OCI-LY1 (cell line): ENCODE data around the gene TMEM9.

ENCODE experiments used
- H2AFZ ChIP-seq: fragments of 200-600 bp; sonication (generic), shearing (Covaris generic); 2 replicates; pipeline ENCODE4 v1.6.0; 2014; ENCODE audit warnings: antibody characterized with exemption, mild to moderate bottlenecking, low read length
- H3F3A ChIP-seq: fragments of 200-600 bp; sonication (generic), shearing (Covaris generic); 2 replicates; pipeline ENCODE4 v1.6.0; 2014; ENCODE audit warnings: mild to moderate bottlenecking, antibody characterized with exemption, low read length, moderate library complexity; ENCODE audit not compliant: insufficient read depth
- H3K27ac ChIP-seq: fragments of 200-600 bp; sonication (generic); 2 replicates; pipeline ENCODE4 v1.5.1; 2014; ENCODE audit warnings: low read length, mixed run types, mild to moderate bottlenecking, low read depth; ENCODE audit not compliant: poor library complexity, severe bottlenecking
- H3K27me3 ChIP-seq: fragments of 200-600 bp; sonication (generic); 2 replicates; pipeline ENCODE4 v1.6.0; 2014; ENCODE audit warnings: antibody characterized with exemption, mild to moderate bottlenecking, low read length, moderate library complexity; ENCODE audit not compliant: insufficient read depth
- H3K36me3 ChIP-seq: fragments of 200-600 bp; sonication (generic); 2 replicates; pipeline ENCODE4 v1.6.1; 2014; ENCODE audit warnings: mild to moderate bottlenecking, antibody characterized with exemption, low read length, moderate library complexity, mixed read lengths; ENCODE audit not compliant: insufficient read depth
- H3K4me1 ChIP-seq: fragments of 200-600 bp; sonication (generic); 2 replicates; pipeline ENCODE4 v1.5.1; 2014; ENCODE audit warnings: mild to moderate bottlenecking, low read length, moderate library complexity; ENCODE audit not compliant: insufficient read depth, severe bottlenecking
- H3K4me2 ChIP-seq: fragments of 200-600 bp; sonication (generic), shearing (Covaris generic); 2 replicates; pipeline ENCODE4 v1.6.1; 2014; ENCODE audit warnings: low read length
- H3K4me3 ChIP-seq: fragments of 200-600 bp; sonication (generic); 2 replicates; pipeline ENCODE4 v1.5.1; 2014; ENCODE audit warnings: low read length, low read depth, mild to moderate bottlenecking, mixed read lengths; ENCODE audit not compliant: poor library complexity, severe bottlenecking
- H3K79me2 ChIP-seq: fragments of 200-600 bp; shearing (Covaris generic); 2 replicates; pipeline ENCODE4 v1.6.1; 2016; ENCODE audit warnings: mixed run types, low read length, mixed read lengths; ENCODE audit not compliant: insufficient read depth
- H3K9ac ChIP-seq: fragments of 200-600 bp; sonication (generic), shearing (Covaris generic); 2 replicates; pipeline ENCODE4 v1.6.1; 2014; ENCODE audit warnings: mild to moderate bottlenecking, low read length, mixed read lengths
- H3K9me2 ChIP-seq: fragments of 200-600 bp; sonication (generic), shearing (Covaris generic); 2 replicates; pipeline ENCODE4 v1.6.1; 2014; ENCODE audit warnings: low read depth, mild to moderate bottlenecking, low read length, mixed read lengths
- H3K9me3 ChIP-seq: fragments of 200-600 bp; shearing (Covaris generic); 2 replicates; pipeline ENCODE4 v1.6.1; 2014; ENCODE audit warnings: low read length, mixed read lengths
- H4K20me1 ChIP-seq: fragments of 200-600 bp; sonication (generic), shearing (Covaris generic); 2 replicates; pipeline ENCODE4 v1.6.0; 2016; ENCODE audit warnings: mild to moderate bottlenecking, low read length; ENCODE audit not compliant: insufficient read depth
- EZH2 ChIP-seq: fragments of 200-600 bp; sonication (generic), shearing (Covaris generic); IDR thresholded peaks from 2 replicates; pipeline ENCODE4 v1.8.0; 2017; ENCODE audit warnings: borderline replicate concordance, mixed run types, mild to moderate bottlenecking, antibody characterized with exemption, low read length, moderate library complexity, mixed read lengths
- TF ChIP-seq, protein P1 (sequence below): fragments of 200-600 bp; sonication (generic), shearing (Covaris generic); IDR thresholded peaks from 2 replicates; pipeline ENCODE4 v1.5.1; 2017; ENCODE audit warnings: mild to moderate bottlenecking, antibody characterized with exemption, low read length, moderate library complexity, mixed read lengths

The TMEM9 gene

GRCh38 chr1:201183753-201184152 is 29.5 kb upstream of the TMEM9 start:
- no peak overlapping the region for H3K27ac ChIP-seq
- no peak for TF ChIP-seq EZH2
- TF ChIP-seq, protein P1, sequence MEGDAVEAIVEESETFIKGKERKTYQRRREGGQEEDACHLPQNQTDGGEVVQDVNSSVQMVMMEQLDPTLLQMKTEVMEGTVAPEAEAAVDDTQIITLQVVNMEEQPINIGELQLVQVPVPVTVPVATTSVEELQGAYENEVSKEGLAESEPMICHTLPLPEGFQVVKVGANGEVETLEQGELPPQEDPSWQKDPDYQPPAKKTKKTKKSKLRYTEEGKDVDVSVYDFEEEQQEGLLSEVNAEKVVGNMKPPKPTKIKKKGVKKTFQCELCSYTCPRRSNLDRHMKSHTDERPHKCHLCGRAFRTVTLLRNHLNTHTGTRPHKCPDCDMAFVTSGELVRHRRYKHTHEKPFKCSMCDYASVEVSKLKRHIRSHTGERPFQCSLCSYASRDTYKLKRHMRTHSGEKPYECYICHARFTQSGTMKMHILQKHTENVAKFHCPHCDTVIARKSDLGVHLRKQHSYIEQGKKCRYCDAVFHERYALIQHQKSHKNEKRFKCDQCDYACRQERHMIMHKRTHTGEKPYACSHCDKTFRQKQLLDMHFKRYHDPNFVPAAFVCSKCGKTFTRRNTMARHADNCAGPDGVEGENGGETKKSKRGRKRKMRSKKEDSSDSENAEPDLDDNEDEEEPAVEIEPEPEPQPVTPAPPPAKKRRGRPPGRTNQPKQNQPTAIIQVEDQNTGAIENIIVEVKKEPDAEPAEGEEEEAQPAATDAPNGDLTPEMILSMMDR = no peak
- H3K9ac ChIP-seq = no peak overlapping the region

DNA sequence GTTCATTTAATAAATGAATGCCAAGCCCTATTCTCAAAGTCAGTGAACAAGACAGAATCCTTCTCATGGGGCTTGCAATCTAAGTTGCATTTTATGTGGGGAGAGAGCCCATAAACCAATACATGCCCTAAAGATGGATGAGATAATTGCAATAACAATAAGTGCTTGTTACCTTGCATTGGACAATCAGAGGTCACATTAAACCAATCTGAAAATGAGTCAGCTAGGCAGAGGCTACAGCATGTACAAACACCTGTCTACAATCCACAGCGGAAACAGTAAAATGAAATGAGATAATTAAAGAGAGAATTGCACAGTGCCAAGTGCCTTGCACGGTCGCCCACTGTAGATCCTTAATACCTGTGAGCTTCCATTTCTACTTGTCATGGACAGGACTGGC is 28.9 kb upstream of the TMEM9 start:
- no peaks in the 10 kb centered on the region for H4K20me1 ChIP-seq
- H2AFZ ChIP-seq = no peak overlapping the region
- H3K79me2 ChIP-seq = no peaks in the 10 kb centered on the region
- no peaks in the 10 kb centered on the region for H3K4me1 ChIP-seq
- H3K9me3 ChIP-seq = no peaks in the 10 kb centered on the region
- TF ChIP-seq, protein P1 = no peak
- no peak for TF ChIP-seq EZH2
- H3K36me3 ChIP-seq = no peaks in the 10 kb centered on the region; the same call in 1 of the 2 replicates
- H3K27me3 ChIP-seq = peaks cover 13% of the 10 kb centered on the region; the same call in 1 of the 2 replicates
- no peaks in the 10 kb centered on the region for H3F3A ChIP-seq
- no peak overlapping the region for H3K9ac ChIP-seq
- no peak overlapping the region for H3K4me2 ChIP-seq
- H3K27ac ChIP-seq = no peak overlapping the region
- no peaks in the 10 kb centered on the region for H3K9me2 ChIP-seq
- no peak overlapping the region for H3K4me3 ChIP-seq

More at GRCh38 chr1:201183753-201184152, 29.5 kb upstream of the TMEM9 start:
- no peak overlapping the region for H3K4me2 ChIP-seq
- H3K4me1 ChIP-seq = no peaks in the 10 kb centered on the region
- H3K9me2 ChIP-seq = no peaks in the 10 kb centered on the region
- H3K27me3 ChIP-seq = peaks cover 13% of the 10 kb centered on the region; the same call in 1 of the 2 replicates
- H3K36me3 ChIP-seq = no peaks in the 10 kb centered on the region; the same call in 1 of the 2 replicates
- H3F3A ChIP-seq = no peaks in the 10 kb centered on the region
- no peaks in the 10 kb centered on the region for H4K20me1 ChIP-seq
- H3K4me3 ChIP-seq = no peak overlapping the region
- no peaks in the 10 kb centered on the region for H3K9me3 ChIP-seq
- no peaks in the 10 kb centered on the region for H3K79me2 ChIP-seq
- no peak overlapping the region for H2AFZ ChIP-seq

DNA sequence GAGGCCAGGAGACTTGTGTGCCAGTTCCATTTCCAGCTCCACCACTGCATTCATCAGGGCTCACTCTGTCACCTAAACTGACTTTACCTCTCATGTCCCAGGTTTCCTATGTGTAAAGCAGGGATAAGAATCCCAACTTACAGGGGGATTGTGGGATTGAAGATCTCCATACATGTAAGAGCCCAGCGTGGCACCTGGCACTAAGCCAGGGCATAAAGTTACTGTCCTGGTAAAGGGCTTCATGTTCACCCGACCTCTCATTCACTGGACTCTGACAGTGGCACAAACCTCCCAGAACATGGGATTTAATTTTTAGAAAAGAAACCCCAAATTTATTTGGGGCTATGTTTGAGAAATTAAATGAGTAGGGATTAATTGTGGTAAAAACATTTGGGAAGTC is 27.5 kb upstream of the TMEM9 start:
- H3K4me1 ChIP-seq = no peaks in the 10 kb centered on the region
- H3K79me2 ChIP-seq = no peaks in the 10 kb centered on the region
- TF ChIP-seq EZH2 = no peak
- TF ChIP-seq, protein P1 = no peak
- no peak overlapping the region for H2AFZ ChIP-seq
- no peaks in the 10 kb centered on the region for H3K9me2 ChIP-seq
- no peaks in the 10 kb centered on the region for H4K20me1 ChIP-seq
- H3K4me3 ChIP-seq = no peak overlapping the region
- H3K36me3 ChIP-seq = no peaks in the 10 kb centered on the region; the same call in 1 of the 2 replicates
- H3K27me3 ChIP-seq = peaks cover 13% of the 10 kb centered on the region; the same call in 1 of the 2 replicates
- H3K4me2 ChIP-seq = no peak overlapping the region
- H3K9ac ChIP-seq = no peak overlapping the region
- no peaks in the 10 kb centered on the region for H3K9me3 ChIP-seq
- no peaks in the 10 kb centered on the region for H3F3A ChIP-seq
- no peak overlapping the region for H3K27ac ChIP-seq
